Measurements from ENCODE around the gene PNPO.

Gene PNPO

GRCh38 chr17:47895856-47896671, 45.3 kb upstream of the PNPO start, which contains the start of gene SP2:
Gene SP2, plus strand, starts transcription at chr17:47896236. Its CDS starts 51 bp downstream, at chr17:47896287.
- Histone ChIP-seq H3K9ac (ENCODE audit: low read depth, low read length, poor library complexity, severe bottlenecking) (peak within 1 kb of the TSS; percentile 99), H3K36me3 (ENCODE audit: insufficient read depth, low read length) (no peaks in the 10 kb centered on the region), H4K20me1 (ENCODE audit: insufficient read depth, low read length, poor library complexity, severe bottlenecking) (peaks cover 5% of the 10 kb centered on the region), H3K4me3 (ENCODE audit: low read length, poor library complexity, severe bottlenecking) (peak within 1 kb of the TSS; percentile 100), H3K79me2 (ENCODE audit: insufficient read depth, low read length) (peaks cover 39% of the 10 kb centered on the region), H3F3A (ENCODE audit: low read depth) (no peaks in the 10 kb centered on the region), H3K9me3 (ENCODE audit: insufficient read depth, low read depth, low read length) (no peaks in the 10 kb centered on the region), H3K27me3 (ENCODE audit: insufficient read depth, low read length, poor library complexity, severe bottlenecking) (no peaks in the 10 kb centered on the region), H3K9me2 (replicated peaks; ENCODE audit: low read depth, low read length) (no peaks in the 10 kb centered on the region), H3K4me2 (ENCODE audit: low read depth, low read length, poor library complexity, severe bottlenecking) (peak within 1 kb of the TSS; percentile 99), H2AFZ (ENCODE audit: low read length) (peak within 1 kb of the TSS; percentile 92), H3K4me1 (ENCODE audit: insufficient read depth, low read length, poor library complexity, severe bottlenecking) (peaks cover 30% of the 10 kb centered on the region)
- no peak for TF ChIP-seq EZH2phosphoT487 (IDR thresholded peaks at IDR 0.05; ENCODE audit: borderline replicate concordance)
- no peak for TF ChIP-seq CTCF (conservative IDR thresholded peaks at IDR 0.05; ENCODE audit: low read length)

- Histone ChIP-seq H3K27me3 (ENCODE audit: insufficient read depth, low read length, poor library complexity, severe bottlenecking) (no peaks in the 10 kb centered on the region), H3K79me2 (ENCODE audit: insufficient read depth, low read length) (peaks cover 39% of the 10 kb centered on the region), H3K9ac (ENCODE audit: low read depth, low read length, poor library complexity, severe bottlenecking) (peak overlapping the region; percentile 99), H2AFZ (ENCODE audit: low read length) (peak overlapping the region; percentile 91), H3K9me3 (ENCODE audit: insufficient read depth, low read depth, low read length) (no peaks in the 10 kb centered on the region), H3K4me3 (ENCODE audit: low read length, poor library complexity, severe bottlenecking) (peak overlapping the region; percentile 100), H3K9me2 (replicated peaks; ENCODE audit: low read depth, low read length) (no peaks in the 10 kb centered on the region), H4K20me1 (ENCODE audit: insufficient read depth, low read length, poor library complexity, severe bottlenecking) (peaks cover 5% of the 10 kb centered on the region), H3K36me3 (ENCODE audit: insufficient read depth, low read length) (no peaks in the 10 kb centered on the region), H3K4me2 (ENCODE audit: low read depth, low read length, poor library complexity, severe bottlenecking) (peak overlapping the region; percentile 99), H3F3A (ENCODE audit: low read depth) (no peaks in the 10 kb centered on the region), H3K4me1 (ENCODE audit: insufficient read depth, low read length, poor library complexity, severe bottlenecking) (peaks cover 30% of the 10 kb centered on the region)
- no peak for TF ChIP-seq EZH2phosphoT487 (IDR thresholded peaks at IDR 0.05; ENCODE audit: borderline replicate concordance)
- TF ChIP-seq CTCF (conservative IDR thresholded peaks at IDR 0.05; ENCODE audit: low read length), result no peak
Measured at GRCh38 chr17:47896672-47897490, 44.5 kb upstream of the PNPO start.

DNA sequence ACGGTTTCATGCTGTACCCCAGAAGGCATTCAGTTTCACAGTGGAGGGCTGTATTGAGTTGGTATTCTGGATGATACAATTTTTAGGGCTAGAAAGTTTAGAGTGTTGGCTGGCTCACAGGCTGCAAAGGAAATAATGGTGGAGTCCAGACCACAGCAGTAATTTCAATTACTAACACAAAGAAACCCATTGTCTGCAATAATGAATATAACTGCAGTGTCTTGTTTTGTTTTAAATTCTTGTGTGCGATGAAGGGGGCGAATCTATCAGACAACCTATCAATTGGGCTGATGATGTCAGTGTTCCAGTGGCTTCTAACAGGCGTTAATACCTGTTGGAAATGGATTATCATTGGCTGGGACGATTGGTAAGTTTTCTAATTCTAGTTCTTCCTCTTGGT, 43.8 kb upstream of the PNPO start:
- Histone ChIP-seq H2AFZ (ENCODE audit: low read length) (no peak overlapping the region), H3K9me2 (replicated peaks; ENCODE audit: low read depth, low read length) (no peaks in the 10 kb centered on the region), H3K9me3 (ENCODE audit: insufficient read depth, low read depth, low read length) (no peaks in the 10 kb centered on the region), H3K4me1 (ENCODE audit: insufficient read depth, low read length, poor library complexity, severe bottlenecking) (peaks cover 30% of the 10 kb centered on the region), H4K20me1 (ENCODE audit: insufficient read depth, low read length, poor library complexity, severe bottlenecking) (peaks cover 5% of the 10 kb centered on the region), H3K9ac (ENCODE audit: low read depth, low read length, poor library complexity, severe bottlenecking) (peak overlapping the region; percentile 99), H3F3A (ENCODE audit: low read depth) (no peaks in the 10 kb centered on the region), H3K79me2 (ENCODE audit: insufficient read depth, low read length) (peaks cover 39% of the 10 kb centered on the region), H3K4me2 (ENCODE audit: low read depth, low read length, poor library complexity, severe bottlenecking) (peak overlapping the region; percentile 99), H3K4me3 (ENCODE audit: low read length, poor library complexity, severe bottlenecking) (peak overlapping the region; percentile 100), H3K27me3 (ENCODE audit: insufficient read depth, low read length, poor library complexity, severe bottlenecking) (no peaks in the 10 kb centered on the region), H3K36me3 (ENCODE audit: insufficient read depth, low read length) (no peaks in the 10 kb centered on the region)
- no peak for TF ChIP-seq CTCF (conservative IDR thresholded peaks at IDR 0.05; ENCODE audit: low read length)
- no peak for TF ChIP-seq EZH2phosphoT487 (IDR thresholded peaks at IDR 0.05; ENCODE audit: borderline replicate concordance)

All from Loucy (cell line).